Epithelial cell of prostate (primary cell): Measurements from ENCODE around the gene MED14.
A peak's percentile ranks its signal among the peaks of the same experiment; 100 is the strongest.
"Not testable (repeated sequence)": the region's sequence is repeated elsewhere in the genome, so short reads cannot be mapped to it uniquely, and the experiment has no call there.

Source experiments
- DNase-seq: peaks from one replicate; pipeline ENCODE4 v3.0.0-alpha.2; 2011; ENCODE audit warnings: low read depth, low spot score
- H3K27ac ChIP-seq: fragments of 450-650 bp; 2 replicates; pipeline ENCODE4 v1.5.1; 2017; ENCODE audit warnings: mild to moderate bottlenecking

Gene MED14

DNA sequence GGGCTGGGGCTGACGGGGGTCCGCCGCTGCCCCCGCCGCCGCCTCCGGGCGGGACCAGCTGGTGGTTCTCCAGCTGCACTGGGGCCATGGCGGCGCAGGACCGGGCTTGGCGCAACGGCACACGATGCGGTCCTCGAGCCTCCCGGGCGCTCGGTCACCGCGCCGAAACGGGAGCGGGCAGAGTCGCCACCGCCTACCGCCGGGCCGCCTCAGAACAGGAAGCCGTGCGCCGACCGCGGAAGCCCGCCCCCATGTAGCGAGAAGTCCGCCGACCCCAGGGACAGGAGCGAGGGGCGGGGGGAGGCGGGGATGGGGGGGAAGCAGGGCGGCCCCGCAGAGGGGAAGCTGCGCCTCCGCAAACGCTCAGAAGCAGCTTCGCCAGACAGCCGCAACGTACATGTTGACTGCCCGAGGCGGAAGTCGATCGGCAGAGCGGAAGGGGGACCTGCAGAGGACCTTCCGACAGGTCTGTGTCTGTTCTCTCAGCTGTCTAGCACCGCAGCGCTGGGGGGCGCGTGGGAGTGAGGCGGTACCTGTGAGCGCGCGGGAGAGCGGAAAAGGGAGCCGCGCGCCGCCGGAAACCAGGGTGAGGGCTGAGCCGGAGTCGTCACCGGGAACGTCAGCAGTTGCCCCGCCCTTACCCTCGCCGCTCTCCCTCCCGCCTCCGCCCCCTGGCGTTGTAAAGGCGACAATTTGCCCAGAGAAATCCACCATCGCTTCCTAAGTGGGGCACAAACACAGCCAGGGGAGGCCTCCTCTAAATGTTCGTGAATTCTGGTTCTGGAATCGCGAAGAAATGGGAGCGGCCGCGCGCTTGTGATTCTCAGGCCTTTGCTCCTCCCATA, at the start of gene MED14:
MED14 (minus strand) TSS at position 218 of the 845 bp plus-strand sequence; CDS start at position 88, 130 bp downstream.
- peak within 1 kb of the TSS; percentile 85 for H3K27ac ChIP-seq
- peak; percentile 31 for DNase-seq

DNA sequence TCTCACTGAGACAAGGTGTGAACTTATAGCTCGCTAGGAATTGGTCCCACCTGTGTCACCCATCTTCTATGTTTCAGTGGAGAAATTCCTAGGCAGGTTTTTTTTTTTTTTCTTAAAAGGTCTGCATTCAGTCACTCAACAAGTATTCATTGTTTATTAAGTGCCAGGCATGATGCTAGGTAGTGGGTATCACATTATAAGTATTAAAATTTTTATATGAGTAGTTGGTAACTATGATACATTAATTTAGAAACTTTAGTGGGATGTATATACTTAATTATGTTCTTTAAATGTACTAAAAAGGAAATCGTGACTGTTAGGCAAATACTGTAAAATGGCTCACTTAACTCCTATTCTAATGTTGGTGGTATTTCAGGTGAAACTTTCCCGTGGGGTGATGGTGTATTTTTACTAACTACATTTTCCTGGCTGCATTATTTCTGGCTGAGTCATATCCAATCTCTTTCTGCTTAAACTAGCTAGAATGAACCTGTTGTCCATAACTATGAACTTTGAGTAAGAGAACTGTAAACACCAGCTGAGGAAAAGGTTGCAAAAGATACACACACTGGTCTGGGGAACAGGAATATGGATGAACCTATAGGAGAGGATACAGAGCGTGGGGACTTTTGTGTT, 49.3 kb upstream of the MED14 start:
- no peak for DNase-seq
- peak overlapping the region; percentile 48 for H3K27ac ChIP-seq

DNA sequence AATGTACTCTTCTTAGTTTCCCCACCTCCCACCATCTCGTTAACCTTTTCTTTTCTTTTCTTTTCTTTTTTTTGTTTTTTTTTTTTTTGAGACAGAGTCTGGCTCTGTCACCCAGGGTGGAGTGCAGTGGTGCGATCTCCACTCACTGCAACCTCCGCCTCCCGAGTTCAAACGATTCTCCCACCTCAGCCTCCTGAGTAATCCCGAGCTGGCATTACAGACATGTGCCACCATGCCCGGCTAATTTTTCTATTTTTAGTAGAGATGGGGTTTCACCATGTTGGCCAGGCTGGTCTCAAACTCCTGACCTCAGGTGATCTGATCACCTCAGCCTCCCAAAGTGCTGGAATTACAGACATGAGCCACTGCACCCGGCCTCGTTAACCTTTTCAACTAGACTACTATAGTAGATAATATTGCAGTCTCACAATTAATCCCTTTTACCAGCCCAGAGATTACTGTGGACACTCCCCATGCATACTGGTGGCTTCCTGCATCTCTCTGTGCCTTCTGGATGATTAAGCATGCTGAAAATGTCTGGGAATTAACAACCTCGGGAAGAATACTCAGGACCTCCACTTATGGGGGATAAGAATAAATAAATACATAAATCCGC, 47.4 kb upstream of the MED14 start:
- not testable (repeated sequence) for H3K27ac ChIP-seq, DNase-seq

DNA sequence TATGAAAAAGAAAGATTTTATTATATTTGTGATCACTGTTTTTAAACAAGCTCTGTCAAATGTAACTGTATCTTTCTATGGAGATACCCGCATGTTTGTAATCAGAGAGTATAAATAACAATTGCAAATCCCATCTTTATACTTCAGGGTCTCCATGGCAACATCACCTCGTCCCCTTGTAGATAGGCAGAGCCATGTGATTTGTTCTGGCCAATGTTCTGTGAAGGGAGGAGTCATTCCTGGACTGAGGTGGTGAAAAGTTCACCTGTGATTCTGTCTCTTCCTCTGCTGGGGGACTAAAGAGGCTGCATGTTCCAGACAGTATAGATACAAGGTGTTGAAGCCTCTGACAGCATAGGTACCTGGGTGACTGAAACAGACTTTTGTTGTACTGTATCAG, 45.6 kb upstream of the MED14 start:
- no peak overlapping the region for H3K27ac ChIP-seq
- no peak for DNase-seq

DNA sequence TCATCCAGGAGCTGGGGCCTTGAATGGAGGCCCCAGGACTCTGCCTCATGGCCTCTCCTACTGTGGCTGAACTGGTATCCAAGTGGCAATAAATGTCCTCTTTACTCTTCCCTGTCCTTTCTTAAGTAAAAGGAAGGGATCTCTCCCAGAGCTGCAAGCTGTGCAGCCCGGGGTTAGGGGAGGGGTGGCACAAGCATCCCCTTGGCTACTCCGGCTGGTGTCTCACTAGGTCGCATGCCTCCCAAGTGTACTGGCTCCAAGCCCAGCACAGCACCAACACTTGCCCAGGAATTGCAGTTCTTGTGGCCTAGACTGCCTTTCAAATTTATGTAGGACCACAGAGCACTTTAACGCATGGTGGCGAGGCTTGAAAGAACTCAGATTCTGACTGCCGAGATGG, 44.7 kb upstream of the MED14 start:
- H3K27ac ChIP-seq = no peak overlapping the region
- DNase-seq = no peak

DNA sequence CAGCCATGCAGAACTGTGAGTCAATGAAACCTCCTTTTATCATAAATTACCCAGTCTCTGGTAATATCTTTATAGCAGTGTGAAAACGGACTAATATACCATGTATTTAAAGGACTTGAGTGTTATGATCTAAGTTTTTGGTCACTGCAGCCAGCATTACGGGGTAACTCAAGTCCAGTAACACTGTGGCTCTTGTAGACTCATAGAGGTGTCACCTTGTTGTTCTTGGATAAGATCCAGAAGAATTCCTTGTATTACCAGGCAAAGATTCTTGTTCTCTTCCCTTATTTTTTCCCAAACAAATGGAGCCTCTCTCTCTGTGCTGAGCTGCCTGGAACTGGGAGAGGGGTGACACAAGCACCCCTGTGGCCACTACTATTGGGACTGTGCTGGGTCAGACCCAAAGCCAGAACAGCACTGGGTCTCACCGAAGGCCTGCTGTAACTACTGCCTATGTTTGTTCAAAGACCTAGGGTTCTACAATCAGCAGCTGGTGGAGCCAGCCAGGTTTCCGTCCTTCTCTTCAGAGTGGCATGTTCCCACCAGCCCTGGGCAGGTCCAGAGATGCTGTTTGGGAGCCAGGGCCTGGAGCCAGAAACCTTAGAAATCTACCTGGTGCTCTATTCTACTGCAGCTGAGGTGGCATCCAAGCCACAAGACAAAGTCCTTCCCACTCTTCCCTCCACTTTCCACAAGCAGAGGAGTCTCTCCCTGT, 43.7 kb upstream of the MED14 start:
- H3K27ac ChIP-seq = peak overlapping the region; percentile 67
- DNase-seq = no peak

DNA sequence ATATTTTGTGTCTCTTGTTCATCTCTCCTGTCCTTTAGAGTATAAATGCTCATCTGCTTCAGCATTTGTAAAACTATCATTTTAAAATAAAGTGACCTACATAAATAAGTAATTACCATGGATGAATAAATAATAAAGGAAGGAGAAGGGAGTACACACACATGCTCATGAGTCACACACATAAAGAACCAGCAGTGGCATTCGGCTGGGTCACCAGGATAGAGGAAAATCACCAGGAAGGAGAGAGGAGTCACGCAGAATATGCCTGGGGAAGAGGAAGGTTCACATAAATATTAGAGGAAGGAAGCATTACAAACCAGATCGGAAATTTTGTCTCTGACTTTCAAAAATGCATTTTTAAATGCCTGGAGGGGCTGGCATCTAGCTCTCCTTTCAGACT, 38.5 kb upstream of the MED14 start:
- DNase-seq = no peak
- H3K27ac ChIP-seq = peak overlapping the region; percentile 59

DNA sequence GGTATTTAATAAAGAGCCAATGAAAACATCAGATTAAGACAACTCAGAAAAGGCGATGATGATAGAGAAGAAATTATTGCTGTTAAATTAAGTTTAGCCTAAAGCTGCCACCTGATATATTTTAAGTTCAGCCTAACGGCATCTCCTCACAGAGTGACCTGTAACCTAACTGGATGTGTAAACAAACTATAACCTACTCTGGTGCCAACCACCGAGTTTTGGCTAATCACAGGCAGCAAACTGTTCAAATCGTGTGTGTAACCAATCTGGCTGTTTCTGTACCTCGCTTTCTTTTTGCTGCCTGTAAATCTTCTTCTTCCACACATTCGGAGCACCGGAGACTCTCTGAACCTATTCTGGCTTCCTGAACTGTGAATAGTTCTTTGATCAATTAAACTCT, 37.8 kb upstream of the MED14 start:
- DNase-seq = no peak
- peak overlapping the region; percentile 59 for H3K27ac ChIP-seq

DNA sequence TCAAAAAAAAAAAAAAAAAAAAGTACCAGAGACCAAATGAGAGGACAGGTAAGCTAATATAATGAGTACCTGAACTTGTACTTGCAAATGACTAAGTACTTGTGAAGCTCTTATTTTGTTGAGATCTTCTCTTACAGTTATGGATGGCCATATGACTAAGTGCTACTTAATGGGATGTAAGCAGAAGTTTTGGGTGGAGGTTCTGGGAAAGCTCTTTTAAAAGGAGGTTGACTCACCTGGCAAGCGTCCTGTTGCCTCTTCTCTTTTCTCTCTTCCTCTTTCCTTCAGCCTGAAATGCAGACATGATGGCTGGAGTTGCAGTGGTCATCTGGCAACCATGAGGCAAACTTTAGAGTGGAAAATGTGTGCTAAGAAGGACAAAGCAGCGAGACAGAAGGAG, 36.9 kb upstream of the MED14 start:
- peak; percentile 83 for DNase-seq
- H3K27ac ChIP-seq = peak overlapping the region; percentile 59

DNA sequence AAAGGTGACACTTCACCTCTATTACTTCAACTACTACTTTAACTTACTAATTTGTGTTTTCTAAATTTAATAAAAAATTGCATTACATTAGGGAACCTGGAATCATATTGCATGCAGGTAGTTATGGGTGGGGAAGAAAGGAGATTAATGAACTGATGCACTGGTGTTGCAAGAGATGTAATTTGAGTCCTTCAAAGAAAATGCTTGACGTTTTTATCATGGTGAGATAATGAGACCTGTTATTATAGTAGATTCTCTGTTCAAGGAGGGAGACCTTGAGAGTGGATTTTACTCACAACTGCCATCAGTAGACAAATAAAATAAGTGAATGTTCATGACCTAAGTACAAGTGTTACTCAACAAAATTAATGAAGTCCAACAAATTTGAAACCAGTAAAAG, 26.4 kb upstream of the MED14 start:
- no peak overlapping the region for H3K27ac ChIP-seq
- no peak for DNase-seq

DNA sequence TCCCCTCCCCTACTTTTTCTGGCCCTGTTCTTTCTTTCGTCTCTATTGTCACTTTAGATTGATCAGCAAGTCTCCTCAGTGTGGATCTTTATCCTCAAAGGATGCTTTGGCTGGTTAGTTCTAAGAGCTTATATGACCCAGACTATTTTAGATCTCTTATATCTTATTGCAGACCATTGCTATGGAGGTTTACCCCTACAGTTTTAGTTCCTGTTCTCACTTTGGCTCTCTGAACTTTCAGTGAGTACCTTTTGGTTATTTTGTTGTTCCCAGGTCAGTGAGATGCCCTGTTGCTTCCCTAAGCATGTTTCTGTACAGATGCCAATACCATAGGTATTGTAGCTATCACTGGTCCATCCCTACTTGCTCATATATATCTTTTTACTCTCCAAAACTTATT, 24.0 kb upstream of the MED14 start:
- DNase-seq = no peak
- H3K27ac ChIP-seq = no peak overlapping the region

DNA sequence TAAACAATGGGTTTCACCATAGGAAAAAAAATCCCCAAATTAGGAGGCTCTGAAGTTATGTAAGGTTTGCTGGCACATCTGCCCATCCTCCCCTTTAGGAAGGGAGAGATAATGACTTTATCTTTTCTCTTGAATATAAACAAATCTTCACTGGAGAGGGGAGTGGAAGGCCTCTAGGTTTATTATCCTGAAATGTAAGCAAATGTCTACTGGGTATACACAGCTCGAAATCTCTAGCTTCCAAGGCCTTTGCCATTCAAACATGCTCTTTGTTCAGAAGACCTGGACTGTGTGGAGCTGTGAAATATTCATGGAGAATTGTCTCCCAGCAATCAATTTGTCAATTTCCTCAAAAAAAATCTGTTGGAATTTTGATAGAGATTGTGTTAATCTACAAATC, 21.7 kb upstream of the MED14 start:
- no peak overlapping the region for H3K27ac ChIP-seq
- no peak for DNase-seq

DNA sequence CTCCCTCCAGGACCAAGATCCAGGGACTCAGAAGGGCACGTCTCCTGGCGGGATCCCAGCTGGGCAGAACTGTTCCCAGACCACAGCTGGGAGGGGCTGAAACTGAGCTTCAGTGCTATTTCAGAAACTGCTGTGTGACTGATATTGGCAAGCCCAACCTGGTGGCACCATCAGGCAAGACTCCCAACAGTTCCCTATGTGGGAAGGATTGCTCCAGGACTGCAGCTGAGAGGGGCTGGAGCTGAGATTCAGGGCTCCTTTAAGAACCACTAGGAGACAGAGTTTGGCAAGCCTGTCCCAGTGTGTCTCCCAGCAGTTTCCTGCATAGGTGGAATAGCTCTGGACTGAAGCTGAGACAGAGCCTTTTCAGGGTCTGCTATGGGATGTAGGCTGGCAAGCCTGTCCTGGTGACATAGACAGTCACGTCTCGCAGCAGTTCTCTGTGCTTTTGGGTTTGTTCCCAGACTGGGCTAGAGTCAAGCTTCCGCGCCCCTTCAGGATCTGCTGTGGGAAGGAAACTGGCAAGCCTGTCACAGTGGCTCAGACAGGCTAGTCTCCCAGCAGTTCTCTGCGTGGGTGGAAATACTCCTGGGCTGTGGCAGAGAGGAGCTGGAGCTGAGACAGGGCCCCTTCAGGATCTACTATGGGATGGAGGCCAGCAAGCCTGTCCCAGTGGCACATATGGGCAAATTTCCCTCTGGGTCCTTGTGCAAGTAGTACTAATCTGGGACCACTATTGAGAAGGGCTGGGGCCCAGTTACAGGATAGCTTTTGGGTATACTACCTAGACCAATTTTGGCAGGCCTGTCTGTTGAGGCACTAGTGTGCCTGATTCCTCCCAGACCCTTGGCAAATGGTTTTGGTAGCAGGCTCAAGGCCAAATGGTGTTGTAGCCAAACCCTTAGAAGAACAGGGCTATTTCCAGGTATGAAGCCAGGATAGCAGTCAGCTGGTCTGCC, 20.2 kb upstream of the MED14 start:
- DNase-seq = no peak
- no peak overlapping the region for H3K27ac ChIP-seq

DNA sequence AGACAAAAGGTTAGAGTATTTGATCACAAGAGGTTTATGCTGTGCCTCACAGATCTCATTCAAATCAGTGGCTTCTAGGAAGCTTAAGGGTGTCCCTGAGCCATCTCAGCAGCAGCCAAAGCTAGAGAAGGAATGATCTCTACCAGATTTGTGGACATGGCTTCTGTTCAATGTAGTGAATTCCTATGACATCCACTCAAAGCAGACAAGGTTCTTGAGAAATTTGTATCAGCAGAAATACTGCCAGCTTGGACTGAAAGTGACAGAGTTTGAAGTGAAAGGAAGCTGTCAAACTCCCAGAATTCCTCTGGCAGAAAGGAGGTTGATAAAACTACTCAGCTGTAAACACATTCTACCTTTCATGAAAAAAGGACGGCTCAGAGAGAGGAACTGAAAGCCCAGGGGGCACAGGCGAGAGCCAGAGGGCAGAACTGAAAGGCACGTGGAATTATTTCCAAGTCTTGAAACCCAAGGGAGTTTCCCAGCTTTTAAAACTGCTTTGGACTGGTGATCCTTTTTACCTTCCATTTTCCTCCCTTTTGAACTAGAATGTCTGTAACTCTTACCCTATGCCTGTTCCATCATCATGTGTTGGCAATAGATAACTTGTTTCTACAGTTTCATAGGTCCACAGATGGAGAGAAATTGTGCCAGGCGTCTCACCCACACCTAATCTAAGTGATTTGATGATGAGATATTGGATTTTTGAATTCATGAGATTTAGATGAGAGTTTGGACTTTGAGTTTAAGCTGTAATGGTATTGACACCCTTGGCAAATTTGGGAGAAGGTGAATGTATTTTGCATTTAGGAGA, 14.5 kb upstream of the MED14 start:
- no peak overlapping the region for H3K27ac ChIP-seq
- DNase-seq = no peak

DNA sequence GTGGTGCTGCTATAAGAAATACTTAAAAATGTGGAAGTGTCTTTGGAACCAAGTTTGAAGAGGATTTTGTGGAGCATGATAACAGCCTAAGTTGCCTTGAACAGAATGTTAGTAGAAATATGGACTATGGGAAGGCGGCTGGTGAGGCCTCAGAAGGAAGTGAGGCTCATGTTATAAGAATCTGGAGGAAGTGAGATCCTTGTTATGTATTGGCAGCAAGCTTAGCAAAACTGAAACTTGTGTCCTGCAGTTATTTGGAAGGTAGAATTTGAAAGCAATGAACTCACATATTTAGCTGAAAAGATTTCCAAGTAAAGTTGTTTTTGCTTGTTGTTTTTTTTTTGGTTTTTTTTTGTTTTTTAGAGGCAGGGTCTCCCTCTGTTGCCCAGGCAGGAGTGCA, 13.6 kb upstream of the MED14 start:
- DNase-seq = no peak
- no peak overlapping the region for H3K27ac ChIP-seq

DNA sequence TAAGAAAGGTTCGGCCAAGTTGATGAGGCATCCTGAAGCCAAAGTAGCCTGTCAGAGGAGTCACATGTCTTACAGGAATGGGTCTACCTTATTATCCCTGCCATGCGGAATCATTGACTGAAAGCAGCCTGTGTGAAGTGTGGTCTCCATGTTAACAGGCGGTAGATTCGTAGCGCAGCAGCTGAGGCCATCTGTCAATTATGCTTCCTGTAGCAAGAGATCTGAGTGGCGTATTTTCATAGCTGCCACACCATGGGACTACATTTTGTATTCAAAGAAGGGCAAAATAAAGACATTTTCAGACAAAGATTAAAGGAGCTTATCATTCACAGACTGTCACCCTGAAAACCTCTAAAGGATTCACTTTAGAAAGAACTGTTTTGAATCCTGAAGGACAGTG, 11.2 kb upstream of the MED14 start:
- DNase-seq = no peak
- no peak overlapping the region for H3K27ac ChIP-seq

DNA sequence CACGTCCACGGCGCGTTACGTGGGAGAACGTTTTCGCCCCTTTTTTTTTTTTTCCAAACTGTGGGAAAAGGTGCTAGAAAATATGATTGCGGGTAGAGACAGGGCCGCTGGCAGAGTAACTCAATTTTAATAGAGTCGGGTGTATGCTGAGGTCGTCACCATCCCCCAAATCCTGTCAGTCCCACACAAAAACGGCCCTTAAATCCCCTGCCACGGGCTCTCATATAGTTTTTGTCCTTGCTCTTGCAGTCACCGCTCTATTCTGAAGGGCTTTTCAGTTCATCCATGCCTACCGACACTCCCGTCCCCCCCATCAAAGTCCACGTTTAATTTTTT, 796 bp upstream of the MED14 start:
- DNase-seq = no peak
- peak overlapping the region; percentile 85 for H3K27ac ChIP-seq

DNA sequence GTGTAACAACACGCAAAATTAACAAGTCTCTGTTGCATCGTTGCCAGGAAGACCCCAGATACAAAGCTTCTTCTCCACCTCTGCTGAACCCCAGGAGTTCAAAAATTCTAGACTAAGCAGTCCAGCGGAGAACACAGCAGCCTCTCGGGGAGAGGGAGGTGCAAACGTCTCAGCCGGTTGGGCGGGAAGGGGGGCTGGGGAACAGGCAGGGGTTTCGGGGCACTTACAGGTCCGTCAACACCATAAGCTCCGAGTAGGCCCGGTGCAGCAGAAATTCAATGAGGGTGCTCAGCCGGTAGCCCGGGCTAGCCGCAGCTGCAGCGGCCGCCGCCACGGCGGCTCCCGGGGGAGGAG, 394 bp downstream of the MED14 start:
- DNase-seq = no peak
- H3K27ac ChIP-seq = peak overlapping the region; percentile 85

DNA sequence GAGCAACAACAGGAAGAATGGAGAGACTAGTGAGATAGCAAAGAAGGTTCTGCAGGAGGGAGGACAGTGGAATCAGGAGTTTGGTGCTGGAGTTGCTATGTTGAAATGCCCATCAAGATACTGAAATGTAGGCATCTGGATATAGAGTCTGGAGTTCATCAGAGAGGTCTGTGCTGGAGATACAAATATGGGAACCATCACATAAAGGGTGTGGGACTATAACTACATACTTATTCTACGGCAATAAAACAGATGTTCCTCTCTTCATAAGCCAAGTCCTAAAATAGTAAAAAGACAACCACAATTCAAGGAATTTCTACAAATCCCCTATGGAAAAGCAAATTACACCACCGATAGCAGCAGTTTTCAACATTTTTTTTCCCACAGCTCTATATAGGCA, 1.6 kb downstream of the MED14 start:
- no peak for DNase-seq
- H3K27ac ChIP-seq = no peak overlapping the region
